IMR-90 (cell line): ENCODE measurements around the gene ALOX15. TPM values are rescaled to one million over a fixed set of nuclear protein-coding genes. Genes with fewer than 3 reads are reported as not detected.

Experiments used
- ATAC-seq: fragments of 200-7000 bp; cut with Tn5 transposase; 2 replicates; pipeline ENCODE4 v1.9.1; 2020; ENCODE audit warnings: low read depth, mild to moderate bottlenecking, moderate library complexity
- BruUV-seq: library from RNA; stranded (reverse); fragments of 400-500 nt; replicated peaks from 2 replicates; lab custom pipeline; 2021; lab: Mats Ljungman, UMichigan
- CTCF ChIA-PET: fragments of 300-600 bp; formaldehyde crosslinking; extraction: SDS; loops from one replicate; lab custom pipeline; 2021; ENCODE audit warnings: antibody characterized with exemption; lab: Yijun Ruan, JAX
- POLR2A ChIA-PET: fragments of 300-600 bp; sonication (Branson Sonifier 250); formaldehyde crosslinking; loops from one replicate; lab custom pipeline; 2022; ENCODE audit warnings: antibody characterized with exemption; ENCODE audit not compliant: unreplicated experiment; lab: Charles Lee
- DNase-seq: peaks from one replicate; pipeline ENCODE4 v3.0.0; 2013
- H2AFZ ChIP-seq: replicated peaks from 2 replicates; pipeline ENCODE3; 2013; ENCODE audit warnings: low read length, mild to moderate bottlenecking; ENCODE audit not compliant: poor library complexity
- H2AK5ac ChIP-seq: 2 replicates; pipeline ENCODE4 v1.6.1; 2013; ENCODE audit warnings: low read depth, low read length, inconsistent platforms
- H2AK9ac ChIP-seq: replicated peaks from 2 replicates; pipeline ENCODE3; 2013; ENCODE audit warnings: mild to moderate bottlenecking, low read depth, low read length, moderate library complexity; ENCODE audit not compliant: poor library complexity
- H2BK120ac ChIP-seq: 2 replicates; pipeline ENCODE4 v1.6.1; 2013; ENCODE audit warnings: low read depth, low read length, inconsistent platforms
- H2BK15ac ChIP-seq: 3 replicates; pipeline ENCODE4 v1.6.1; 2013; ENCODE audit warnings: low read depth, low read length, inconsistent platforms
- H2BK20ac ChIP-seq: 2 replicates; pipeline ENCODE4 v1.6.1; 2013; ENCODE audit warnings: low read depth, mild to moderate bottlenecking, inconsistent platforms, low read length, moderate library complexity
- H2BK5ac ChIP-seq: 2 replicates; pipeline ENCODE4 v1.6.1; 2013; ENCODE audit warnings: mild to moderate bottlenecking, low read depth, low read length, inconsistent platforms; ENCODE audit not compliant: poor library complexity, severe bottlenecking
- H3K14ac ChIP-seq: replicated peaks from 2 replicates; pipeline ENCODE4 v1.6.1; 2013; ENCODE audit warnings: low read depth, low read length, inconsistent platforms
- H3K18ac ChIP-seq: 2 replicates; pipeline ENCODE4 v1.6.1; 2013; ENCODE audit warnings: low read depth, low read length, control low read depth
- H3K23ac ChIP-seq: 2 replicates; pipeline ENCODE4 v1.6.1; 2013; ENCODE audit warnings: low read depth, low read length, inconsistent platforms
- H3K27ac ChIP-seq: 2 replicates; pipeline ENCODE4 v1.5.1; 2013; ENCODE audit warnings: mild to moderate bottlenecking, control low read depth, low read length; ENCODE audit not compliant: insufficient read depth
- H3K27me3 ChIP-seq: 2 replicates; pipeline ENCODE4 v1.6.1; 2013; ENCODE audit warnings: low read length; ENCODE audit not compliant: control insufficient read depth, insufficient read depth
- H3K36me3 ChIP-seq: 2 replicates; pipeline ENCODE4 v1.6.1; 2013; ENCODE audit warnings: low read length, mixed read lengths; ENCODE audit not compliant: control insufficient read depth, insufficient read depth
- H3K4ac ChIP-seq: 2 replicates; pipeline ENCODE4 v1.6.1; 2013; ENCODE audit warnings: low read depth, low read length, inconsistent platforms
- H3K4me1 ChIP-seq: 2 replicates; pipeline ENCODE4 v1.6.1; 2013; ENCODE audit warnings: low read length, mixed read lengths; ENCODE audit not compliant: control insufficient read depth, insufficient read depth
- H3K4me2 ChIP-seq: 2 replicates; pipeline ENCODE4 v1.6.1; 2013; ENCODE audit warnings: low read depth, mild to moderate bottlenecking, control low read depth, low read length, moderate library complexity
- H3K4me3 ChIP-seq: 2 replicates; pipeline ENCODE4 v1.5.1; 2013; ENCODE audit warnings: low read depth, mild to moderate bottlenecking, control low read depth, low read length, moderate library complexity; ENCODE audit not compliant: insufficient read depth
- H3K56ac ChIP-seq: 2 replicates; pipeline ENCODE4 v1.6.1; 2013; ENCODE audit warnings: low read length, inconsistent platforms; ENCODE audit not compliant: insufficient read depth; ENCODE audit errors: extremely low read depth
- H3K79me1 ChIP-seq, 2 experiments: 2 replicates each; pipeline ENCODE4 v1.6.1; 2013; ENCODE audit warnings: low read length in 2 of 2, inconsistent platforms in 1 of 2, low read depth in 1 of 2
- H3K9ac ChIP-seq: 2 replicates; pipeline ENCODE4 v1.6.1; 2013; ENCODE audit warnings: low read depth, low read length, control low read depth
- H3K9me1 ChIP-seq: 2 replicates; pipeline ENCODE4 v1.6.1; 2013; ENCODE audit warnings: low read length, inconsistent platforms; ENCODE audit not compliant: insufficient read depth
- H3K9me3 ChIP-seq: 2 replicates; pipeline ENCODE4 v1.6.1; 2013; ENCODE audit warnings: low read length; ENCODE audit not compliant: control insufficient read depth, insufficient read depth
- H4K20me1 ChIP-seq: 2 replicates; pipeline ENCODE4 v1.6.1; 2013; ENCODE audit warnings: low read length, inconsistent platforms; ENCODE audit not compliant: insufficient read depth
- H4K5ac ChIP-seq: 2 replicates; pipeline ENCODE4 v1.6.1; 2013; ENCODE audit warnings: mild to moderate bottlenecking, low read depth, low read length, control low read depth
- H4K8ac ChIP-seq, 2 experiments: 2 replicates each; pipeline ENCODE4 v1.6.1; 2013; ENCODE audit warnings: low read depth in 2 of 2, low read length in 2 of 2, control low read depth in 1 of 2, inconsistent platforms in 1 of 2
- H4K91ac ChIP-seq: 2 replicates; pipeline ENCODE4 v1.6.1; 2013; ENCODE audit warnings: low read depth, low read length, inconsistent platforms; ENCODE audit not compliant: insufficient read depth
- CEBPB ChIP-seq: IDR thresholded peaks from 2 replicates; pipeline ENCODE4 v1.6.1; 2012; ENCODE audit warnings: low read depth, low read length, improper control_type of control experiment
- CHD1 ChIP-seq: IDR thresholded peaks from 2 replicates; pipeline ENCODE4 v1.6.1; 2012; ENCODE audit warnings: low read depth, low read length, improper control_type of control experiment
- ELK1 ChIP-seq: fragments of 150-350 bp; IDR thresholded peaks from 2 replicates; pipeline ENCODE4 v1.6.1; 2016; ENCODE audit warnings: low read depth, mild to moderate bottlenecking, low read length, moderate library complexity, borderline replicate concordance
- FOS ChIP-seq: fragments of 150-350 bp; IDR thresholded peaks from 2 replicates; pipeline ENCODE4 v1.6.1; 2016; ENCODE audit warnings: low read depth, low read length
- MAFK ChIP-seq: IDR thresholded peaks from 2 replicates; pipeline ENCODE4 v1.6.1; 2012; ENCODE audit warnings: low read depth, low read length, improper control_type of control experiment
- RCOR1 ChIP-seq: IDR thresholded peaks from 2 replicates; pipeline ENCODE4 v1.6.1; 2012; ENCODE audit warnings: mild to moderate bottlenecking, low read length, improper control_type of control experiment; ENCODE audit not compliant: insufficient replicate concordance
- RFX5 ChIP-seq: IDR thresholded peaks from 2 replicates; pipeline ENCODE4 v1.8.0; 2012; ENCODE audit warnings: low read depth, mild to moderate bottlenecking, low read length, moderate library complexity
- WGBS, 2 experiments: methylation state at CpG; one replicate each; pipeline versions ENCODE4 v1.1.5 to v1.1.7; 2013; ENCODE audit warnings: missing lambda C conversion rate in 2 of 2; ENCODE audit not compliant: insufficient read length in 1 of 2; ENCODE audit errors: extremely low coverage in 2 of 2; 5-methylcytosine and 5-hydroxymethylcytosine counted together
- dilution Hi-C: fragments of 300-500 bp; cut with HindIII; formaldehyde crosslinking; loops from one replicate; pipeline ENCODE4 v1.14.3; 2018; ENCODE audit warnings: low sequenced_read_pairs; ENCODE audit not compliant: unreplicated experiment
- in situ Hi-C: fragments of 300-500 bp; cut with MboI; formaldehyde crosslinking; loops from 3 replicates; pipeline ENCODE4 v1.14.3; 2019; ENCODE audit warnings: low sequenced_read_pairs, inconsistent platforms, mixed read lengths
- intact Hi-C: fragments of 100-400 bp; cut with micrococcal nuclease; formaldehyde crosslinking; loops from 2 replicates; pipeline ENCODE4 v1.10.0; 2022
- polyA plus RNA-seq, 3 experiments: library from polyadenylated mRNA; depleted of rRNA; stranded (reverse); fragments of >200 nt; gene quantifications; 2 replicates each; pipeline ENCODE4 v1.2.3, GENCODE V29; 2012; ENCODE audit warnings: low replicate concordance in 1 of 3
- total RNA-seq: library from RNA; depleted of rRNA; stranded (reverse); fragments of >200 nt; gene quantifications from 2 replicates; pipeline ENCODE4 v1.2.3, GENCODE V29; 2012

The ALOX15 gene
- total and polyA plus RNA-seq, 2 of the 4 experiments (the other 2 are of a cell fraction): not detected

- Histone ChIP-seq H2AK9ac (no peak overlapping the region), H2BK20ac (no peak overlapping the region), H4K5ac (no peak overlapping the region), H2AFZ (no peak overlapping the region), H3K79me1 (no peaks in the 10 kb centered on the region), H2BK15ac (no peak overlapping the region), H3K9me1 (no peaks in the 10 kb centered on the region), H3K56ac (no peak overlapping the region), H3K4me3 (no peak overlapping the region), H3K9me3 (no peaks in the 10 kb centered on the region), H4K20me1 (no peaks in the 10 kb centered on the region), H2BK120ac (no peak overlapping the region), H3K23ac (no peak overlapping the region), H3K9ac (no peak overlapping the region), H3K18ac (no peak overlapping the region), H4K8ac (no peak overlapping the region), H3K4me1 (peaks cover 2% of the 10 kb centered on the region; the same call in 1 of the 2 replicates), H3K36me3 (no peaks in the 10 kb centered on the region), H3K27me3 (peaks cover 75% of the 10 kb centered on the region), H2BK5ac (no peak overlapping the region), H3K14ac (no peak overlapping the region), H3K27ac (no peak overlapping the region), H3K4me2 (no peak overlapping the region), H4K91ac (no peak overlapping the region), H3K4ac (no peak overlapping the region), H2AK5ac (no peak overlapping the region)
- TF ChIP-seq MAFK (no peak), CHD1 (no peak), CEBPB (no peak), ELK1 (no peak), FOS (no peak), RFX5 (no peak), RCOR1 (no peak)
- intact Hi-C loops (no loop called here), dilution Hi-C loops (no loop called here), in situ Hi-C loops (no loop called here)
- WGBS, 2 experiments: 100% methylated on average over 1 of the region's 9 CpGs; no CpG with 5 or more reads in 1 of the 2 experiments
- no TSS peak for BruUV-seq
- CTCF ChIA-PET: interaction anchor here (0.8 kb wide), 1 partner anchor 674 kb away, joined by 4 read pairs; no protein-coding TSS in a partner anchor
- ATAC-seq: no peak
- DNase-seq: no peak
- POLR2A ChIA-PET: no interaction called here
Measured at GRCh38 chr17:4587803-4588202, 53.7 kb downstream of the ALOX15 start.
